ENCODE data around the gene RCCD1. TPM values are rescaled to one million over a fixed set of nuclear protein-coding genes. Genes with fewer than 3 reads are reported as not detected.
"Not testable (repeated sequence)": the region's sequence is repeated elsewhere in the genome, so short reads cannot be mapped to it uniquely, and the experiment has no call there.

The RCCD1 gene
- total RNA-seq, 2 donors from 2014 or later = 9.1 to 13.0 TPM

DNA sequence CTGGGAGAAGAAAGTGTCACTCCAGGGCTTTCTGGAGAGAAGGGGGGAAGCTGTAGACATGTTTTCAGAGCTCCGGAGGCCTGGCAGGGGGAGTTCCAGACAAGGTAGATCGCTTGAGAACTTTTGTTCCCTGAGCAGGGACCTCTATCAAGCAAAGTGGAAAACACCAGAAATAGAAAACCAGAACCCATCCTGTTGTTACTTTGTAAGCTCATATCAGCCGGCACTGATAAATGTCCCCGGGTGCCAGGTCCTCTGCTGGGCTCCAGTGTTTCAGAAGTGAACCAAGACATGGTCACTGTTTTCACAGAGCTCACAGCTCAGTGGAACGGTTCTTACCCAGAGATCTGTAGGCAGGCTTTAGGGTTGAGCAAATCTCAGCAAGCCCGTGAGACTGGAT, 35.8 kb upstream of the RCCD1 start:
- intact Hi-C loops (cut with DNase I) = no loop called here

DNA sequence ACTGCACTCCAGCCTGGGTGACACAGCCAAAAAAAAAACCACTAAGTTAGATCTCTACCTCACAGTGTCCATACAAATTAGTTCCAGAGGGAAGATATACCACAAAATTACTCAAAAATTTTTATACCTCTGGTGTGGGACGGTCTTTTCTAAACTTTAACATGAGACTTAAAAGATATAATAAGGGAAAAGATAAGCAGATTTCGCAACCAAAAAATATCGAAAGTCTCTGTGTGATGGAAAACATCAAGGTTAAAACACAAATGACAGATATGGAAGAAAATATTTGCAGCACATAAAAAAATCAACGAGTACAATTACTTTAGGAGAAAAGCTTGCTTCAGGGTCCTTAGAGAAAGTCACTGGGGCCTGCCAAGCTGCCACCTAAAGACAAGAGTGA, 32.8 kb upstream of the RCCD1 start:
- H3K27me3 ChIP-seq (replicated peaks; ENCODE audit: insufficient read depth) = no peaks in the 10 kb centered on the region
- peaks cover 10 to 12% of the 10 kb centered on the region in 2 donors for H3K36me3 ChIP-seq
- no peak for DNase-seq (ENCODE audit: low spot score)
- no peaks in the 10 kb centered on the region for H3K4me1 ChIP-seq (replicated peaks)
- no peak overlapping the region for H3K27ac ChIP-seq
- intact Hi-C loops (cut with DNase I) = no loop called here
- H3K9me3 ChIP-seq = no peaks in the 10 kb centered on the region
- 87% methylated on average over 4 of the region's 4 CpGs for WGBS
- TF ChIP-seq, protein P1, sequence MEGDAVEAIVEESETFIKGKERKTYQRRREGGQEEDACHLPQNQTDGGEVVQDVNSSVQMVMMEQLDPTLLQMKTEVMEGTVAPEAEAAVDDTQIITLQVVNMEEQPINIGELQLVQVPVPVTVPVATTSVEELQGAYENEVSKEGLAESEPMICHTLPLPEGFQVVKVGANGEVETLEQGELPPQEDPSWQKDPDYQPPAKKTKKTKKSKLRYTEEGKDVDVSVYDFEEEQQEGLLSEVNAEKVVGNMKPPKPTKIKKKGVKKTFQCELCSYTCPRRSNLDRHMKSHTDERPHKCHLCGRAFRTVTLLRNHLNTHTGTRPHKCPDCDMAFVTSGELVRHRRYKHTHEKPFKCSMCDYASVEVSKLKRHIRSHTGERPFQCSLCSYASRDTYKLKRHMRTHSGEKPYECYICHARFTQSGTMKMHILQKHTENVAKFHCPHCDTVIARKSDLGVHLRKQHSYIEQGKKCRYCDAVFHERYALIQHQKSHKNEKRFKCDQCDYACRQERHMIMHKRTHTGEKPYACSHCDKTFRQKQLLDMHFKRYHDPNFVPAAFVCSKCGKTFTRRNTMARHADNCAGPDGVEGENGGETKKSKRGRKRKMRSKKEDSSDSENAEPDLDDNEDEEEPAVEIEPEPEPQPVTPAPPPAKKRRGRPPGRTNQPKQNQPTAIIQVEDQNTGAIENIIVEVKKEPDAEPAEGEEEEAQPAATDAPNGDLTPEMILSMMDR (IDR thresholded peaks at IDR 0.05) = no peak
- TF ChIP-seq POLR2AphosphoS5 (IDR thresholded peaks at IDR 0.05) = no peak
- no peak for TF ChIP-seq POLR2A (IDR thresholded peaks at IDR 0.05)
- H3K4me3 ChIP-seq = no peak overlapping the region

More for the DNA sequence above, 35.8 kb upstream of the RCCD1 start:
- DNase-seq (ENCODE audit: low spot score) = no peak
- H3K27me3 ChIP-seq (replicated peaks; ENCODE audit: insufficient read depth) = no peaks in the 10 kb centered on the region
- H3K36me3 ChIP-seq = peaks cover 12 to 23% of the 10 kb centered on the region in 2 donors
- no peak overlapping the region for H3K4me3 ChIP-seq
- H3K9me3 ChIP-seq = no peaks in the 10 kb centered on the region
- WGBS = 93% methylated on average over 6 of the region's 6 CpGs
- TF ChIP-seq POLR2AphosphoS5 (IDR thresholded peaks at IDR 0.05) (no peak), POLR2A (IDR thresholded peaks at IDR 0.05) (no peak)
- TF ChIP-seq, protein P1 (IDR thresholded peaks at IDR 0.05) = no peak
- H3K27ac ChIP-seq = no peak overlapping the region
- no peaks in the 10 kb centered on the region for H3K4me1 ChIP-seq (replicated peaks)

GRCh38 chr15:90922712-90923322, 31.9 kb upstream of the RCCD1 start:
- H3K27ac ChIP-seq; H3K4me1 ChIP-seq (replicated peaks); DNase-seq (ENCODE audit: low spot score); intact Hi-C loops (cut with DNase I); H3K4me3 ChIP-seq; H3K27me3 ChIP-seq (replicated peaks; ENCODE audit: insufficient read depth); H3K36me3 ChIP-seq; H3K9me3 ChIP-seq: not testable (repeated sequence)
- WGBS = 90% methylated on average over 7 of the region's 7 CpGs

DNA sequence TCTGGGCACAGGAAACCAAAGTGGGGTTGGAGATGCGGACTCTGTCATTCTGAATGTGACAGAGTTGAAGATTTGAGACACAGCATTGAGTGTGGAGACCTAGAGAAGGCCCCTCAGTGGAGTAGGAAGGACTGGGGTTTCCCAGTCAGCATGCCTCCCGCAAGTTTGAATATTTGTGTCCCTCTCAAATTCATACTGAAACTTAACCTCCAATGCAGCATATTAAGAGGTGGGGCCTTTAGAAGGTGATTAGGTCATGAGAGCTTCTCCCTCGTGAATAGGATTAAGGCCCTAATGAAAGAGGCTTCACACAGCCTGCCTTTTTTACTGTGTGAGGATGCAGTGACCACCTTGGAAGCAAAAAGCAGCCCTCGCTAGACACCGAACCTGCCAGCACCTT, 30.3 kb upstream of the RCCD1 start:
- Histone ChIP-seq H3K9me3 (no peaks in the 10 kb centered on the region), H3K27me3 (replicated peaks; ENCODE audit: insufficient read depth) (no peaks in the 10 kb centered on the region), H3K36me3 (peaks cover 0 to 5% of the 10 kb centered on the region in 2 donors), H3K4me3 (no peak overlapping the region), H3K27ac (no peak overlapping the region), H3K4me1 (replicated peaks) (no peaks in the 10 kb centered on the region)
- TF ChIP-seq, protein P1 (IDR thresholded peaks at IDR 0.05) = no peak
- no peak for TF ChIP-seq POLR2A (IDR thresholded peaks at IDR 0.05)
- no peak for TF ChIP-seq POLR2AphosphoS5 (IDR thresholded peaks at IDR 0.05)
- no peak for DNase-seq (ENCODE audit: low spot score)
- intact Hi-C loops (cut with DNase I) = no loop called here
- WGBS = 82% methylated on average over 5 of the region's 5 CpGs

- H3K27me3 ChIP-seq (replicated peaks; ENCODE audit: insufficient read depth); H3K4me3 ChIP-seq; H3K4me1 ChIP-seq (replicated peaks); H3K9me3 ChIP-seq; intact Hi-C loops (cut with DNase I); H3K36me3 ChIP-seq; H3K27ac ChIP-seq; DNase-seq (ENCODE audit: low spot score): not testable (repeated sequence)
- WGBS = 92% methylated on average over 10 of the region's 10 CpGs
Measured at GRCh38 chr15:90926766-90927165, 27.9 kb upstream of the RCCD1 start.

DNA sequence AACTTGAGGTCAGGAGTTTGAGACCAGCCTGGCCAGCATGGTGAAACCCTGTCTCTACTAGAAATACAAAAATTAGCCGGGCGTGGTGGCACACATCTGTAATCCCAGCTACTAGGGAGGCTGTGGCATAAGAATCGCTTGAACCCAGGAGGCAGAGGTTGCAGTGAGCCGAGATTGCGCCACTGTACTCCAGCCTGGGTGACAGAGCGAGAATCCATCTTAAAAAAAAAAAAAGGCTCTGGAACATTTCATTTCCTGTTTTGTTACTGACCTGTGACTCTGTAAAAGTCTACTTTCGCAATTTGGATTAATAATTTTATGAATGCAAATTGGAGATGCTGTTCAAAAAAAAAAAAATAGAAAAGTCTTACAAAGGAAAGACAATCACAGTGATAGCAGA, 26.6 kb upstream of the RCCD1 start:
- H3K4me3 ChIP-seq; H3K9me3 ChIP-seq; H3K36me3 ChIP-seq; DNase-seq (ENCODE audit: low spot score); H3K27me3 ChIP-seq (replicated peaks; ENCODE audit: insufficient read depth); H3K27ac ChIP-seq; intact Hi-C loops (cut with DNase I); H3K4me1 ChIP-seq (replicated peaks): not testable (repeated sequence)
- WGBS = 85% methylated on average over 7 of the region's 7 CpGs

All from prostate gland (tissue), 2 donors.